ENCODE measurements around the gene LCP2.

DNA sequence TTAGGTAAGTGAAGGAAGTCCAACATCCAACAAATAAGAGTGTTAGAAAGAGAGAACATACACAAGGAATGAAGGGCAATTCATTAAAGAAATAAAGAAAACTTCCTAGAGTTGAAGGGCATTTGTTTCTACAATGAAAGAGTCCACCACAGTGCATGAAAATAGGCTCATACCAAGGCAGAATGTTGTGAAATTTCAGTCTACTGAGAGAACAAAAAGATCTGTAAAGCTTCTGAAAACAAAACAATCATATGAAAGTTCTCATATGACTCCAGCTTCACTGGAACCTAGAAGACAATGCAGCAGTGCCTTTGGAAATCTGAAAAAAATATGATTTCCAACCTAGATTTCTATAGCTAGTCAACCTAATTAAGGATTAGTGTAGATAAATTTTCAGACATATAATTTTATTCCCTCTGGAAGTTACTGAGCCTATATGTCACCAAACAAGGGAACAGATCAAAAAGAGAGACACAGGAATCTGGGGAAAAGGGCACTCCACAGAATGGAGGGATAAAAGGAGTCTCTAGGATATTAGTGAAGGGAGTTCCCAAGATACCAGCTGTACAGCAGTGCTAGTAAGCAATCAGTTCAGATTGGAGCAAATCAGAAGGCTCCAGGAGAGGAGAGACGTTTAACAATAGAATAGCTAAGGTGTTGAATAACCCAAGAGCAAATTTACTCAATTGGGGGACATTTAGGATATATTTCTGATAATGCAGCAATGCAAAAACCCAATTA, 59.0 kb downstream of the LCP2 start:
- TF ChIP-seq, protein P1, sequence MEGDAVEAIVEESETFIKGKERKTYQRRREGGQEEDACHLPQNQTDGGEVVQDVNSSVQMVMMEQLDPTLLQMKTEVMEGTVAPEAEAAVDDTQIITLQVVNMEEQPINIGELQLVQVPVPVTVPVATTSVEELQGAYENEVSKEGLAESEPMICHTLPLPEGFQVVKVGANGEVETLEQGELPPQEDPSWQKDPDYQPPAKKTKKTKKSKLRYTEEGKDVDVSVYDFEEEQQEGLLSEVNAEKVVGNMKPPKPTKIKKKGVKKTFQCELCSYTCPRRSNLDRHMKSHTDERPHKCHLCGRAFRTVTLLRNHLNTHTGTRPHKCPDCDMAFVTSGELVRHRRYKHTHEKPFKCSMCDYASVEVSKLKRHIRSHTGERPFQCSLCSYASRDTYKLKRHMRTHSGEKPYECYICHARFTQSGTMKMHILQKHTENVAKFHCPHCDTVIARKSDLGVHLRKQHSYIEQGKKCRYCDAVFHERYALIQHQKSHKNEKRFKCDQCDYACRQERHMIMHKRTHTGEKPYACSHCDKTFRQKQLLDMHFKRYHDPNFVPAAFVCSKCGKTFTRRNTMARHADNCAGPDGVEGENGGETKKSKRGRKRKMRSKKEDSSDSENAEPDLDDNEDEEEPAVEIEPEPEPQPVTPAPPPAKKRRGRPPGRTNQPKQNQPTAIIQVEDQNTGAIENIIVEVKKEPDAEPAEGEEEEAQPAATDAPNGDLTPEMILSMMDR (IDR thresholded peaks at IDR 0.05), result no peak
- no peak for TF ChIP-seq EZH2 (IDR thresholded peaks at IDR 0.05; ENCODE audit: borderline replicate concordance, insufficient read depth, low read depth, low read length, poor library complexity, severe bottlenecking)

All from B cell (primary cell).